ENCODE measurements around the gene ATXN10. TPM values are rescaled to one million over a fixed set of nuclear protein-coding genes. Genes with fewer than 3 reads are reported as not detected.
A peak's percentile ranks its signal among the peaks of the same experiment; 100 is the strongest.

ATXN10 gene
- total and polyA plus RNA-seq, 2 of the 13 experiments (the other 11 are each of a cell fraction or from before 2014, with no cell fraction given) = 60.1 to 194 TPM

DNA sequence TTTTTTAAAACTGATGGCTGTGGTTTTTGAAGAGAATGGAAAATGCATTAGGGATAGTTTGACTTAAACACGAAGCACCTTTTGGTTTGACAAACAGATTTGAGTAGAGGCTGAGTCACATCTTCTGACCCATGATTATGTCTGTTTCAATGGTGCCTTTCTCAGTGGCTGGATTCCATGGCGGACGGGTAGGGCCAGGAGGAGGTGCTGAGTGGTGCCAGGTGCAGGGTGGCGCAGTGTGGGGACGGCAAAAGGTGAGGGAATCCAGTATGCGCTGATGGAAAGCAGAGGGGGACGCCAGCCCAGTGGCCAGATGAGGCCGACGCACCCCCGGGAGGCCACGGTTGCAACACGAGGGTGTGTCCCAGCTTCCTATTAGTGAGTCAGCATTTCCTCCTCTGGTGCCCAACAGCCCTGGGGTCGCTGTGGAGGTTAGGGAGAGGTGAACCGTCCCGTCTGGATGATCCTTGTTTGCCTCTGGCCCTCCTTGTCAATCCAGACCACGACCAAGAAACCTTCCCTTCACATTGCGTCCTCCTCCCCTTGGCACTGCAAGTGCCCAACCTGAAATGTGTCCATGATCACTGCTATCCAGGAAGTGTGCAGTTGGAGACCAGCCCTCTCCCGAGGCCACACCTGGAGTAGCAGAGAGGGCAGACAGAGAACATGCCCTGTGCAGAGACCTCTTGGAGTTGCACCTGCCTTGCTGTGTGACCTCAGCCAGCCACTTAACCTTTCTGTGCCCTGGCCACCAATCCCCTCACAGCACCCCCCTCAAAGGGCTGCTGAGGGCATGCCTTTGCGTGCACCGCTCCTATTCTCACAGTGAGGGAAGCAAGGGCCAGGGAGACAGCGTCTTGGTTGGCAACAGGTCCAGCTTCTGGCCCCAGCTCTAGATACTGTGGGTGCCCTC, 32.5 kb upstream of the ATXN10 start (continued):
- TF ChIP-seq ZBTB42 (CRISPR knock-in tag; IDR thresholded peaks at IDR 0.05) = no peak
- TF ChIP-seq DMAP1 (CRISPR knock-in tag; IDR thresholded peaks at IDR 0.05) = peak; percentile 58; the same call in 1 of the 2 replicates
- no peak for TF ChIP-seq GLI4 (CRISPR knock-in tag; IDR thresholded peaks at IDR 0.05; ENCODE audit: borderline replicate concordance)
- no peak for TF ChIP-seq HDAC1 (CRISPR knock-in tag; IDR thresholded peaks at IDR 0.05)
- TF ChIP-seq FOXK2 (IDR thresholded peaks at IDR 0.05) = no peak
- TF ChIP-seq, protein P1, sequence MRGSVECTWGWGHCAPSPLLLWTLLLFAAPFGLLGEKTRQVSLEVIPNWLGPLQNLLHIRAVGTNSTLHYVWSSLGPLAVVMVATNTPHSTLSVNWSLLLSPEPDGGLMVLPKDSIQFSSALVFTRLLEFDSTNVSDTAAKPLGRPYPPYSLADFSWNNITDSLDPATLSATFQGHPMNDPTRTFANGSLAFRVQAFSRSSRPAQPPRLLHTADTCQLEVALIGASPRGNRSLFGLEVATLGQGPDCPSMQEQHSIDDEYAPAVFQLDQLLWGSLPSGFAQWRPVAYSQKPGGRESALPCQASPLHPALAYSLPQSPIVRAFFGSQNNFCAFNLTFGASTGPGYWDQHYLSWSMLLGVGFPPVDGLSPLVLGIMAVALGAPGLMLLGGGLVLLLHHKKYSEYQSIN (CRISPR knock-in tag; IDR thresholded peaks at IDR 0.05; ENCODE audit: borderline replicate concordance) = no peak
- TF ChIP-seq ARNTL (CRISPR knock-in tag; IDR thresholded peaks at IDR 0.05) = no peak
- TF ChIP-seq, protein P2, sequence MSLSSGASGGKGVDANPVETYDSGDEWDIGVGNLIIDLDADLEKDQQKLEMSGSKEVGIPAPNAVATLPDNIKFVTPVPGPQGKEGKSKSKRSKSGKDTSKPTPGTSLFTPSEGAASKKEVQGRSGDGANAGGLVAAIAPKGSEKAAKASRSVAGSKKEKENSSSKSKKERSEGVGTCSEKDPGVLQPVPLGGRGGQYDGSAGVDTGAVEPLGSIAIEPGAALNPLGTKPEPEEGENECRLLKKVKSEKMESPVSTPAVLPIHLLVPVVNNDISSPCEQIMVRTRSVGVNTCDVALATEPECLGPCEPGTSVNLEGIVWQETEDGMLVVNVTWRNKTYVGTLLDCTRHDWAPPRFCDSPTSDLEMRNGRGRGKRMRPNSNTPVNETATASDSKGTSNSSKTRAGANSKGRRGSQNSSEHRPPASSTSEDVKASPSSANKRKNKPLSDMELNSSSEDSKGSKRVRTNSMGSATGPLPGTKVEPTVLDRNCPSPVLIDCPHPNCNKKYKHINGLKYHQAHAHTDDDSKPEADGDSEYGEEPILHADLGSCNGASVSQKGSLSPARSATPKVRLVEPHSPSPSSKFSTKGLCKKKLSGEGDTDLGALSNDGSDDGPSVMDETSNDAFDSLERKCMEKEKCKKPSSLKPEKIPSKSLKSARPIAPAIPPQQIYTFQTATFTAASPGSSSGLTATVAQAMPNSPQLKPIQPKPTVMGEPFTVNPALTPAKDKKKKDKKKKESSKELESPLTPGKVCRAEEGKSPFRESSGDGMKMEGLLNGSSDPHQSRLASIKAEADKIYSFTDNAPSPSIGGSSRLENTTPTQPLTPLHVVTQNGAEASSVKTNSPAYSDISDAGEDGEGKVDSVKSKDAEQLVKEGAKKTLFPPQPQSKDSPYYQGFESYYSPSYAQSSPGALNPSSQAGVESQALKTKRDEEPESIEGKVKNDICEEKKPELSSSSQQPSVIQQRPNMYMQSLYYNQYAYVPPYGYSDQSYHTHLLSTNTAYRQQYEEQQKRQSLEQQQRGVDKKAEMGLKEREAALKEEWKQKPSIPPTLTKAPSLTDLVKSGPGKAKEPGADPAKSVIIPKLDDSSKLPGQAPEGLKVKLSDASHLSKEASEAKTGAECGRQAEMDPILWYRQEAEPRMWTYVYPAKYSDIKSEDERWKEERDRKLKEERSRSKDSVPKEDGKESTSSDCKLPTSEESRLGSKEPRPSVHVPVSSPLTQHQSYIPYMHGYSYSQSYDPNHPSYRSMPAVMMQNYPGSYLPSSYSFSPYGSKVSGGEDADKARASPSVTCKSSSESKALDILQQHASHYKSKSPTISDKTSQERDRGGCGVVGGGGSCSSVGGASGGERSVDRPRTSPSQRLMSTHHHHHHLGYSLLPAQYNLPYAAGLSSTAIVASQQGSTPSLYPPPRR (CRISPR knock-in tag; IDR thresholded peaks at IDR 0.05; ENCODE audit: borderline replicate concordance) = peak; percentile 49; the same call in 1 of the 2 replicates
- TF ChIP-seq, protein P3, sequence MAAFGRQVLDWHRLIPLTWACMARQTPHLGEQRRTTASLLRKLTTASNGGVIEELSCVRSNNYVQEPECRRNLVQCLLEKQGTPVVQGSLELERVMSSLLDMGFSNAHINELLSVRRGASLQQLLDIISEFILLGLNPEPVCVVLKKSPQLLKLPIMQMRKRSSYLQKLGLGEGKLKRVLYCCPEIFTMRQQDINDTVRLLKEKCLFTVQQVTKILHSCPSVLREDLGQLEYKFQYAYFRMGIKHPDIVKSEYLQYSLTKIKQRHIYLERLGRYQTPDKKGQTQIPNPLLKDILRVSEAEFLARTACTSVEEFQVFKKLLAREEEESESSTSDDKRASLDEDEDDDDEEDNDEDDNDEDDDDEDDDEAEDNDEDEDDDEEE (CRISPR knock-in tag; IDR thresholded peaks at IDR 0.05) = no peak
- no peak for TF ChIP-seq CBFB (CRISPR knock-in tag; IDR thresholded peaks at IDR 0.05)
- TF ChIP-seq, protein P4, sequence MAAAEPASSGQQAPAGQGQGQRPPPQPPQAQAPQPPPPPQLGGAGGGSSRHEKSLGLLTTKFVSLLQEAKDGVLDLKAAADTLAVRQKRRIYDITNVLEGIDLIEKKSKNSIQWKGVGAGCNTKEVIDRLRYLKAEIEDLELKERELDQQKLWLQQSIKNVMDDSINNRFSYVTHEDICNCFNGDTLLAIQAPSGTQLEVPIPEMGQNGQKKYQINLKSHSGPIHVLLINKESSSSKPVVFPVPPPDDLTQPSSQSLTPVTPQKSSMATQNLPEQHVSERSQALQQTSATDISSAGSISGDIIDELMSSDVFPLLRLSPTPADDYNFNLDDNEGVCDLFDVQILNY (CRISPR knock-in tag; conservative IDR thresholded peaks at IDR 0.05) = no peak
- TF ChIP-seq MAZ (IDR thresholded peaks at IDR 0.05; ENCODE audit: borderline replicate concordance, low read depth, low read length) = no peak
- peak; percentile 67; the same call in 1 of the 2 replicates for TF ChIP-seq MAZ (CRISPR knock-in tag; IDR thresholded peaks at IDR 0.05; ENCODE audit: low read depth)
- peak; percentile 78; the same call in 1 of the 2 replicates for TF ChIP-seq ZMYM3 (CRISPR knock-in tag; IDR thresholded peaks at IDR 0.05)
- peak; percentile 81 for TF ChIP-seq ELF3 (CRISPR knock-in tag; IDR thresholded peaks at IDR 0.05)
- TF ChIP-seq HDAC6 (IDR thresholded peaks at IDR 0.05; ENCODE audit: low read depth, low read length) = no peak
- TF ChIP-seq, protein P5, sequence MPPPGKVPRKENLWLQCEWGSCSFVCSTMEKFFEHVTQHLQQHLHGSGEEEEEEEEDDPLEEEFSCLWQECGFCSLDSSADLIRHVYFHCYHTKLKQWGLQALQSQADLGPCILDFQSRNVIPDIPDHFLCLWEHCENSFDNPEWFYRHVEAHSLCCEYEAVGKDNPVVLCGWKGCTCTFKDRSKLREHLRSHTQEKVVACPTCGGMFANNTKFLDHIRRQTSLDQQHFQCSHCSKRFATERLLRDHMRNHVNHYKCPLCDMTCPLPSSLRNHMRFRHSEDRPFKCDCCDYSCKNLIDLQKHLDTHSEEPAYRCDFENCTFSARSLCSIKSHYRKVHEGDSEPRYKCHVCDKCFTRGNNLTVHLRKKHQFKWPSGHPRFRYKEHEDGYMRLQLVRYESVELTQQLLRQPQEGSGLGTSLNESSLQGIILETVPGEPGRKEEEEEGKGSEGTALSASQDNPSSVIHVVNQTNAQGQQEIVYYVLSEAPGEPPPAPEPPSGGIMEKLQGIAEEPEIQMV (CRISPR knock-in tag; IDR thresholded peaks at IDR 0.05; ENCODE audit: low read depth) = no peak
- peak; percentile 69 for TF ChIP-seq SAP130 (CRISPR knock-in tag; IDR thresholded peaks at IDR 0.05; ENCODE audit: low read depth)
- TF ChIP-seq HOXA7 (CRISPR knock-in tag; IDR thresholded peaks at IDR 0.05) = no peak
- TF ChIP-seq GFI1 (CRISPR knock-in tag; IDR thresholded peaks at IDR 0.05; ENCODE audit: borderline replicate concordance) = no peak

All from HepG2 (cell line).